Measurements from ENCODE around the gene NETO1.

Gene NETO1

GRCh38 chr18:72846736-72847533, 20.9 kb downstream of the NETO1 start:
- DNase-seq (ENCODE audit: low spot score): no peak

- no peak for DNase-seq (ENCODE audit: low spot score)
These were observed 24.0 kb downstream of the NETO1 start for GRCh38 chr18:72843743-72844142.

GRCh38 chr18:72840109-72840508, 27.7 kb downstream of the NETO1 start:
- no peak for DNase-seq (ENCODE audit: low spot score)

GRCh38 chr18:72834731-72835130, 33.1 kb downstream of the NETO1 start:
- no peak for DNase-seq (ENCODE audit: low spot score)

- DNase-seq (ENCODE audit: low spot score): no peak
These were observed 34.3 kb downstream of the NETO1 start for GRCh38 chr18:72833471-72833870.

- peak; percentile 26 for DNase-seq (ENCODE audit: low spot score)
These were observed 37.7 kb downstream of the NETO1 start for GRCh38 chr18:72830109-72830508.

- no peak for DNase-seq (ENCODE audit: low spot score)
These were observed 39.2 kb downstream of the NETO1 start for GRCh38 chr18:72828601-72829000.

- no peak for DNase-seq (ENCODE audit: low spot score)
These were observed 41.1 kb downstream of the NETO1 start for GRCh38 chr18:72826736-72827135.

GRCh38 chr18:72823345-72823744, 44.4 kb downstream of the NETO1 start:
- DNase-seq (ENCODE audit: low spot score): no peak

GRCh38 chr18:72822202-72822601, 45.6 kb downstream of the NETO1 start:
- DNase-seq (ENCODE audit: low spot score): no peak

- no peak for DNase-seq (ENCODE audit: low spot score)
These were observed 47.2 kb downstream of the NETO1 start for GRCh38 chr18:72820571-72820970.

GRCh38 chr18:72819050-72819449, 48.7 kb downstream of the NETO1 start:
- DNase-seq (ENCODE audit: low spot score): no peak

GRCh38 chr18:72811047-72811446, 56.7 kb downstream of the NETO1 start:
- no peak for DNase-seq (ENCODE audit: low spot score)

GRCh38 chr18:72808680-72809079, 59.1 kb downstream of the NETO1 start:
- DNase-seq (ENCODE audit: low spot score): no peak

- DNase-seq (ENCODE audit: low spot score): no peak
These were observed 68.7 kb downstream of the NETO1 start for GRCh38 chr18:72799106-72799505.

- DNase-seq (ENCODE audit: low spot score): no peak
These were observed 84.3 kb downstream of the NETO1 start for GRCh38 chr18:72783530-72783929.

GRCh38 chr18:72774914-72775313, 92.9 kb downstream of the NETO1 start:
- no peak for DNase-seq (ENCODE audit: low spot score)

GRCh38 chr18:72772916-72773315, 94.9 kb downstream of the NETO1 start:
- no peak for DNase-seq (ENCODE audit: low spot score)

GRCh38 chr18:72768681-72769229, 99.0 kb downstream of the NETO1 start:
- DNase-seq (ENCODE audit: low spot score): no peak

GRCh38 chr18:72762515-72763122, 105.2 kb downstream of the NETO1 start:
- DNase-seq (ENCODE audit: low spot score): peak; percentile 38

- no peak for DNase-seq (ENCODE audit: low spot score)
These were observed 115.6 kb downstream of the NETO1 start for GRCh38 chr18:72752220-72752619.

- no peak for DNase-seq (ENCODE audit: low spot score)
These were observed 125.8 kb downstream of the NETO1 start for GRCh38 chr18:72742002-72742401.

GRCh38 chr18:72738136-72738535, 129.7 kb downstream of the NETO1 start:
- DNase-seq (ENCODE audit: low spot score): no peak

All from AG08396 (cell line).